ENCODE data around the gene CISD3. TPM values are rescaled to one million over a fixed set of nuclear protein-coding genes. Genes with fewer than 3 reads are reported as not detected.
"Not testable (repeated sequence)": the region's sequence is repeated elsewhere in the genome, so short reads cannot be mapped to it uniquely, and the experiment has no call there.

CISD3 gene
- total RNA-seq, 1 donor from 2014 or later: 0.82 TPM

- DNase-seq (ENCODE audit: low spot score in 2 of 2) (peak; percentile 74 to 84), FAIRE-seq (no peak)
Observed at GRCh38 chr17:38724337-38724988, 5.7 kb upstream of the CISD3 start.

- DNase-seq (ENCODE audit: low spot score in 2 of 2) (no peak), FAIRE-seq (no peak)
Observed at GRCh38 chr17:38725066-38725465, 5.1 kb upstream of the CISD3 start.

GRCh38 chr17:38726145-38726544 is 4.0 kb upstream of the CISD3 start:
- not testable (repeated sequence) for DNase-seq (ENCODE audit: low spot score in 2 of 2); FAIRE-seq

GRCh38 chr17:38727736-38728135 is 2.4 kb upstream of the CISD3 start:
- no peak for DNase-seq (ENCODE audit: low spot score in 2 of 2)
- no peak for FAIRE-seq

DNA sequence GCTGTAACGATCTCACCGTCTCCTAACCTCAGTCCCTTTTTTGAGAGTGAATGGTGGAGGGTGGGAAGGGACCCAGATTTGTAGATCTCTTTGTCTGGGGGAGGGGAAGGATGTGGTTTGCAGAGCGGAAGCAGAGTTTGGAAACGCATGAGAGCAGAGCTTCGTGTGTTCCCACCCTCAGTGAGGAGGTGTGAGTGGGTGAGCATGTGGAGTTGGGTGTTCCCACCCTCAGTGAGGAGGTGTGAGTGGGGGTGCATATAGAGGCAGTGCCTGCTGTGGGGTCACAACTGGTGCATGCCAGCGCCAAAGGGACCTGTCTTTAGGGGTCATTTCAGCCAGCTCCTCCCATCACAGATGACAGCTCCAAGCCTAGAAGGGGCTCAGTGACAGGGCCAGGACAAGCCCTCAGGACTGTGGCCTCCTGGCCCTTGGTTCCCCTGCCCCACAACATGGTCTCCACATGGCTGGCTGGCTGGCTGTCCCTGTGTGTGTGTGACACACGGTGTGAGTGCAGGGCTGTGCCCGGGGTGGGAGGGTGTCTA is 1.8 kb upstream of the CISD3 start:
- FAIRE-seq: no peak
- no peak for DNase-seq (ENCODE audit: low spot score in 2 of 2)

GRCh38 chr17:38729368-38729885 is 714 bp upstream of the CISD3 start:
- DNase-seq (ENCODE audit: low spot score in 2 of 2) (no peak), FAIRE-seq (no peak)

GRCh38 chr17:38730526-38731379 is 612 bp downstream of the CISD3 start:
- DNase-seq (ENCODE audit: low spot score in 2 of 2) (no peak), FAIRE-seq (no peak)

DNA sequence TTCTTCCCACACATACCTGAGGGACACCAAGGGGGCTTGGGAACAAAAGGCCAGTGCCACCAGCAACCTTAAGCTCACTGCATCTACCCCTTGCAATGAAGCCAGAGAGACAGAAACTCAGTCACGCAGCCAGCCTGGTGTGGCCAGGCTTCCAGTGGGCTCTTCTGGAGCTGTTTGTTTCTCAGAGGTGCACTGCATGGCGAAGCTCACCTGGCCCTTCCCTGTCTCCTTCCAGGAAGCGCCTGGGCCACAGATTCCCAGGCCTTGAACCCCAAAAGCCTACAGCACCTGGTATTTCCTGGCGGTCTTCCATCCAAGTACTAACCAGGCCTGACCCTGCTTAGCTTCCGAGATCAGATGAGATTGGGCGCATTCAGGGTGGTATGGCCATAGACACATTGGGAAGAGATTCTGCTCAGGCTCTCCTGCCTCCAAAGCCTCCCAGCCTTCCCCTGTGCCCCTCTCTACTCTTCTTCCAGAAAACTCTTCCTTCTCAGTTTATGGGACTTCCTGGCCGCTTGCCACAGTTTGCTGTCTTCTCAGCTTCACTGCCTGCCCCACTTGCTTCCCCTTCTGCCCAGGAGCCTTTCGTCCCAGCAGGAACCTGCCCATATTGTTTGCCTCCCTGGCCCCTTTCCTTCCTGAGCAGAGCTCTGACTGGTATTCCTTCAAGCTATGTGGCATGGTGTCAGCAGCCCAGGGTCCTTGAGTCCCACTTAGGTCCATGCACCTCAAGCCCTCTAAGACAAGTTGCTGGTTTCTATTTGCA is 1.6 kb downstream of the CISD3 start:
- DNase-seq (ENCODE audit: low spot score in 2 of 2) (no peak), FAIRE-seq (no peak)

GRCh38 chr17:38732376-38733281 is 2.5 kb downstream of the CISD3 start:
- FAIRE-seq (no peak), DNase-seq (ENCODE audit: low spot score in 2 of 2) (no peak)

- no peak for DNase-seq (ENCODE audit: low spot score in 2 of 2)
Observed at GRCh38 chr17:38733282-38733981, 3.3 kb downstream of the CISD3 start.

DNA sequence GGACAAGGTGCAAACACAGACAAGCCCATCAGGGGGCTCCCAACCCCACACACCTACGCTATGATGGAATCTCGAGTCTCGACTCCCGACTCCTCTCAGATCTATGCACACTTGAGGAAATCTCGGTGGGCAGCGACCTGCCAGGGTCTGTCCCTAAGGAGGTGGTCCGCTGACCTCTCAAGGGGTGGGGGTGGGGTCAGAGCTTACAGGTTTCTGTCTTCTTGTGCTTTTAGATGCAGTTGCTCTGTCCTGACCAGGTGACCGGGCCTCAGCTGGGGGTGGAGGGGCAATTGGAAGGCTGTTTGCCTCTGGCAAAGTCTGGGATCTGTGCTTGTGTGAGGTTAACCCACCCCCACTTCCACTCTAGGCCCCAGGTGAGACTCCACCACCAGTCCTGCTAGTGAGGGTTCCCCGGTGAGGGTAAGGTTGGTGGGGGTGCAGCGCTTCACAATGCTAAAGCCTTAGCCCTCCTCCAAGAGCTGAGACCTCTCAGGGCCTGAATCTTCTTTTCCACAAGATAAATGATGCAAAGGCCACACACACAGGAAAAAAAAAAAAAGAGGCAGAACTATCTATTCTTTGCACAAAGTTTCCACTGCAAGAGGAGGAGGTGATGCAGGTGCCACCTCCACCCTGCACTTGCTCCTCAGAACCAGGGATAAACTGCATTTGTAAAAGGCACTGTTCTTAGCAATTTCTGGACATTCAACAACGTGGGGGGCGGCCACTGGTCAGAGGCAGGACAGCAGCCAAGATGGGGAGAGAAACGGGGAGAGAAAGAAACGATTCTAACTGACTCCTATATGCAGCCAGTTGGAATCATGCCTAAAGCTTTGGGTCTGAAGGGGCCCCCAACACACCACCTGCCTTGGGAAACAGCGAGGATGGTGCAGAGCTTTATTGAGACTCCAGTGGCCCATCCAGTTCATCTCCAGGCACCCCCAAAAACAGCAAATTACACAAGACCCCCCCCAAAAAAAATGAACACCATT is 4.1 kb downstream of the CISD3 start:
- DNase-seq (ENCODE audit: low spot score in 2 of 2): no peak
- no peak for FAIRE-seq

More at GRCh38 chr17:38733282-38733981, 3.3 kb downstream of the CISD3 start:
- no peak for FAIRE-seq

- DNase-seq (ENCODE audit: low spot score in 2 of 2) (peak; percentile 78 to 87), FAIRE-seq (no peak)
Observed at GRCh38 chr17:38735161-38735997, 5.2 kb downstream of the CISD3 start.

DNA sequence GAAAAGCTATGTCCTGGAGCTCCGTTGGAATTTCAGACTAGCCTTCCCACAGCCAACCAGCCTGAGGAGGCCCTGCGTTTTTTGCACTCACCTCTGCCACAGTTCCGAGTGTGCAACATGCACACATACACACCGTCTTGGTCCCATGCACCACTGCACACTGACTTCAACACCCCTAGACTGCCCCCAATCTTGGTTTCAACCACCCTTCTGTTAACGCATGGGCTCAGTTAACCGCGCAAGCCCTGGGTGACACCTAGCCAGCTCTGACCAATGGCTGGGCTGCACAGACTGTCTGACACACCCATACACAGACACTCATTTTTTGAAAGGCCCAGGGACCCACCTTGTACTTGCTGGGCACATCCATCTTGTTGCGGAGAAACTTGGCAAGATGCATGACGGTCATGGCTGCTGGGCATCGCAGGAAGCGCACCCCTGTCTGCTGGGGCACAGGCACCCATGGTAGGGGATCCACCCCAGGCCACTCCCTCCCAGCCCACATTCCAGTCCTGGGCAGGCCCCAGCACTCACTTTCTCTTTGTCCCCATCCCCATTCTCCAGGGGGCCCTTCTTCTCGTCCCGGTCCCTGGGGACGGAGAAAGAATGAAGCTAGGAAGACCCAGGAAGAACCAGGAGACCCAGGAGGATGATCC is 8.0 kb downstream of the CISD3 start:
- no peak for FAIRE-seq
- no peak for DNase-seq (ENCODE audit: low spot score in 2 of 2)

- no peak for FAIRE-seq
- no peak for DNase-seq (ENCODE audit: low spot score in 2 of 2)
Observed at GRCh38 chr17:38738686-38739085, 8.5 kb downstream of the CISD3 start.

GRCh38 chr17:38739305-38739704 is 9.2 kb downstream of the CISD3 start:
- FAIRE-seq (no peak), DNase-seq (ENCODE audit: low spot score in 2 of 2) (no peak)

DNA sequence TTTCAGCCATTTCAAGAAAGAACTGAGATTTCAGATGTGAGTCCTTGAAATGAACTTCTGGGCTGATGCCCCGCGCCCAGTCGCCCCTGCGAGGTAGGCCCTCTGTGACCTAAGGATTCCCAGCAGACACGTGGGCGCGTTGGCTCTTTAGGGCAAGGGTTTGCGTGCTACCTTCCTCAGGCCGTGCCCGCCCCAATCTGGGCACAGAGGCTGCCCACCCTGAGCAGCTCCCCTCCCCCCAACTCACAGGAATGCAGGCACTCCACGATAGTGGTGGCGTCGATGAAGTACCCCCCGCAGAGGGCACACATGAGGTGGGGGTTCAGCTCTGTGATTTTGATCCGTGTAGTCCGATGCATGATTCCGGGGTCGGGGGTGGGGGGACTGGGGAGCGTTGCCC is 9.9 kb downstream of the CISD3 start:
- DNase-seq (ENCODE audit: low spot score in 2 of 2) (no peak), FAIRE-seq (no peak)
